Stimulated activated naive CD8-positive, alpha-beta T cell treated with anti-CD3 and anti-CD28 coated beads, Interleukin-15, Interleukin-2, amounts not matched to agents 100 U/mL and 50 U/mL, for 24 hours (primary cell): Measurements from ENCODE around the gene PPP3CB.

ENCODE experiments used
- ATAC-seq: fragments of 150-1000 bp; cut with Tn5 transposase; one replicate; pipeline ENCODE4 v1.10.0; 2021
- DNase-seq: peaks from one replicate; pipeline ENCODE4 v3.0.0; 2021

PPP3CB gene

GRCh38 chr10:73480158-73480557 lies 15.7 kb downstream of the PPP3CB start:
- DNase-seq (no peak), ATAC-seq (peak; percentile 68)

- DNase-seq (no peak), ATAC-seq (peak; percentile 73)
Observed at GRCh38 chr10:73478636-73479035, 17.2 kb downstream of the PPP3CB start.

- ATAC-seq: no peak
- DNase-seq: no peak
Observed at GRCh38 chr10:73471226-73471625, 24.6 kb downstream of the PPP3CB start.

- DNase-seq: no peak
- no peak for ATAC-seq
Observed at GRCh38 chr10:73469579-73469978, 26.2 kb downstream of the PPP3CB start.

- DNase-seq: no peak
- ATAC-seq: no peak
Observed at GRCh38 chr10:73467206-73467605, 28.6 kb downstream of the PPP3CB start.

DNA sequence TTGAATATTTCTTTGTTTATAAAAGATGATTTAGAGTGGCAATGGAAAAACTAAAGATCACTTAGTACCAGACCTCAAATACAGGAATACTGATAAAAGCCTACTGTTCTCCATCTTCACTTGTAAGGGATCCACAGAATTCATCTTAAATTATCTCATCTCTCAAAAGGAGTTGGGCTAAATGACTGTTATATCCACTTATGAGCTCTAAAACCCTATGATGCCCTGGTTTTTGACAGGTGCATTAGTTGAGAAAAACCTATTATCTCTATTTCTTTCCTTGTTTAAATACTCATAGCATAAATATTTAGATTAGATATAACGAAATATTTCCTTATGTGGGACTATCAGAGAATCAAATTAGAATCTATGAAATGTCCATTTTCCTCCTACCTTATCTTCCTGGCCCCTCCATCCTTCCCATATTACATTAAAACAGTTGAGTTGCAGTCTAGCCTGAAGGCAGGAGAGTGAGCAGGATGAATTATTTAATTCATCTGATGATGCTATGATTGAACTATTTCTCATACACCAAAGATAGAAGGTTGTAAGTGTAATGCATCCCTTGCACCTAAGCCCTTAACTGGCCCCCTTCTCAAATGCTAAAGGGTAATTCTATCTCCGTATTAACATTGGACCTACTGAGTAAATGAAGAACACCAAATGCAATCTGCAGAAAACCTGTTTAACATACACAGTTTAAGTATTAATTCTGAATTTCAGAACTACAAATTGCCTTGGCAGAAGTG lies 29.7 kb downstream of the PPP3CB start:
- DNase-seq (no peak), ATAC-seq (no peak)

DNA sequence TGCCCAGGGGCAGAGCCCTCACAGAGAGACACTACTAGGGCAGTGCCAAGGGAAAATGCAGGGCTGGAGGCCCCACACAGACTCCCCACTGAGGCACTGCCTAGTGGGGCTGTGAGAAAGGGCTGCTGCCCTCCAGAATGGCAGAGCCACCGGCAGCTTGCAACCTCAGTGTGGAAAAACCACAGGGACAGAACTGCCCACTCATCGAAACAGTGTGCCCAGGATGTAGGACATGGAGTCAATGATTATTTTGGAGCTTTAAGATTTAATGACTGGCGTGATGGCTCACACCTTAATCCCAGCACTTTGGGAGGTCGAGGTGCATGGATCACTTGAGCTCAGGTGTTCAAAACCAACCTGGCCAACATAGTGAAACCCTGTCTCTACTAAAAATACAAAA lies 34.9 kb downstream of the PPP3CB start:
- ATAC-seq (no peak), DNase-seq (no peak)

DNA sequence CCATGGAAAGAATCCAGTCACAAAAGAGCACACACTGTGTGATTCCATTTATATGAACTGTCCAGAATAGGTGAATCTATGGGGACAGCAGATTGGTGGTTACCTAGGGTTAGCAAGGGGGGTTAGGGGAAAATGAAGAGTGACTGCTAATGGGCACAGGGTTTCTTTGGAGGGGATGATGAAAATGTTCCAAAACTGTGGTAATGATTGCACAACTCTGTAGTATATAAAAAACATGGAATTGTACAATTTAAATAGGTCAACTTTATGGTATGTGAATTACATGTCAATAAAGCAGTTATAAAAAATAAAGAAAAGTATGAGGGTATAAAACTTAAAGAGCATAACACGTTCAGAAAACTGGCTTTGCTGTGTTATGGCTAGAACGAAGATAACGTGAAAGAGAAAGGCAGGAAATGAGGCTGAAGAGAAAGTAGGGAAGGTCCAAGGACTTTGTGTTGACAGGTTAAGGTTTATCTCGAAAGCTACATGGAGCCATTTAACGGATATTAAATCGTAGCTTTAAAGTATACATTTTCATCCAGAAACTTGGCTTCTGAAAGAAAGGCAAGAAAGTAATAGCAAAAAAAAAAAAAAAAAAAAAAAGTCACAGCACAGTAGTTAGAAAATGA lies 36.0 kb downstream of the PPP3CB start:
- ATAC-seq: no peak
- DNase-seq: no peak

GRCh38 chr10:73456187-73456890 lies 39.5 kb downstream of the PPP3CB start:
- ATAC-seq: no peak
- no peak for DNase-seq

GRCh38 chr10:73449113-73449512 lies 46.7 kb downstream of the PPP3CB start:
- DNase-seq (no peak), ATAC-seq (no peak)

GRCh38 chr10:73448384-73448783 lies 47.4 kb downstream of the PPP3CB start:
- ATAC-seq (no peak), DNase-seq (no peak)

DNA sequence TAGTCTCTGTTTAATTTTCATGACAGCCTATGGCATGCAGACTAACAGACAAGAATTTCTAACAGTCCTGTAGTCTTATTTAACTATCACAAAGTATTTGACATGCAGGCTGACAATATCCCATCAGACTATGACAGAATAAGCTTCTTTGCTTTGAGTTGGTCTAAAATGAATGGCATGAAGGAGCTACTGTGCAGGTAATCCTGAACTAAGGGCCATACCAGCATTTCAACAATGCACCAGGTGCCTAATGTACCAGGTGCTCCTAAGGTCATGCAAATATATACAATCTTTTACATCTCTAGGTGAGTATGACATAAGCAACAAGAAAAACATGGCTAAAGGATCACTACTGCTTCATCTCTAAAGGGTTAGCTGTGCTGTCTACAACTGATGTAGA lies 48.9 kb downstream of the PPP3CB start:
- no peak for ATAC-seq
- no peak for DNase-seq

GRCh38 chr10:73444457-73444856 lies 51.4 kb downstream of the PPP3CB start:
- DNase-seq (no peak), ATAC-seq (no peak)

GRCh38 chr10:73439605-73440312 lies 56.1 kb downstream of the PPP3CB start:
- no peak for DNase-seq
- ATAC-seq: peak; percentile 49

DNA sequence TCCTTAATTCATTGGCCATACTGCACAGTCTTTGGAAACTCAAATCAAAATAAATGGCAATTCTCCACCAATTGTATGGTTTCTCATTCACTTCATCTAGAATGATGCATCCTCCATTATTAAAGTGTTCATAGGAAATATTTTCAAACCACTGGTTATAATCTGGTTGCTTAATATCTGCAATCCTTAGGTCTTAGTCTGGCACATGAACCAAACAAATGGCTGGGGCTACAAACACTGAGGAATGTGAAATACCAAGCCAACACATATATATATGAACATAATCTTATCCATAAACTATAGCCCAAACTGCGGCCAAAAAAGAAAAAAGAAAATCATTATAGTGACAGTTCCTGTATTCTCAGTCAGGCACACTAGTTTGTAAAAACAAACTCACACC lies 56.8 kb downstream of the PPP3CB start:
- ATAC-seq (no peak), DNase-seq (no peak)

DNA sequence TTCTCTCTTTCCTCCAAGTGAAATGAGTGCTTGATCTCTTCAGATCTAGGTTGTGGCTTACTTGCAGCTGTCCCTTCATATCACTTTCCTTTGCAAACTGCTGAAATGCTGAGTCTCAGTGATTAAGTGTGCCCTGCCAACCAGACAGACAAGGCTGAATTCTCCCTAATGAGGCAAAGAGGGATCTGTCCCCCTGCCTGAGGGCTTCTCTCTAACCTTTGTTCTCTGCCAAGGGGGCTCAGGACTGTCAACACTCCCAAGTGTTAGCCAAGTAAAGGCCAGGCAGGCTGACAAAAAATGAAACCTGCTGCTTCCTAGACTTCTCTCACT lies 62.3 kb downstream of the PPP3CB start, which contains the start of gene MSS51:
TSS of gene MSS51 (minus strand) at position 24 of the 330 bp plus-strand sequence. CDS start 5,277 bp downstream, outside the sequence.
- no peak for ATAC-seq
- no peak for DNase-seq

- ATAC-seq: no peak
- DNase-seq: no peak
Observed at GRCh38 chr10:73432646-73433537, 62.9 kb downstream of the PPP3CB start.

- ATAC-seq: no peak
- no peak for DNase-seq
Observed at GRCh38 chr10:73426318-73426717, 69.5 kb downstream of the PPP3CB start.

- ATAC-seq: no peak
- no peak for DNase-seq
Observed at GRCh38 chr10:73424478-73424877, 71.3 kb downstream of the PPP3CB start.

DNA sequence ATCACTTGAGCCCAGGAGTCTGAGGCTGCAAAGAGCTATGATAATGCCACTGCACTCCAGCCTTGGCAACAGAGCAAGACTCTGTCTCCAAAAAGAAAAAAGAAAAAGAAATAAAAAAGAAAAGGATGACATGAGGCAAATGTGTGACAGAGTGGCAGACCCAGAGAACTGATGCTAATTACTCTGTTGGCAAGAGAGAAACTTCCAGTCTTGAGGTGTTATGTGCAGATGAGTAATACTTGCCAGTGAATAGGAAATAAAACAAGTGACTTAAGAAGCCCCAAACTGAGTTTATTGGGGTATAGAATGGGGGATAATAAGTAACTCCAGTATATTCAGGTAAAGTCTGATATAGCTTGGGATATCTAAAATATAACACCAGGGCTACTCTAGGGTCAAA lies 72.5 kb downstream of the PPP3CB start:
- ATAC-seq: no peak

GRCh38 chr10:73416571-73416970 lies 79.3 kb downstream of the PPP3CB start:
- ATAC-seq: no peak
- no peak for DNase-seq

More for the DNA sequence above, 72.5 kb downstream of the PPP3CB start:
- DNase-seq: no peak
